ENCODE measurements around the gene BLM.

GRCh38 chr15:90691369-90691768, 25.8 kb upstream of the BLM start:
- TF ChIP-seq CTCF (optimal IDR thresholded peaks at IDR 0.05 in 1 of 3, IDR thresholded peaks at IDR 0.05 in 1 of 3, conservative IDR thresholded peaks at IDR 0.05 in 1 of 3; ENCODE audit: extremely low read depth in 1 of 3, insufficient read depth in 2 of 3, low read length in 3 of 3) = peak in 1 of 3 experiments; percentile 7
- no peak for TF ChIP-seq EZH2 (IDR thresholded peaks at IDR 0.05; ENCODE audit: low read length)

All from keratinocyte (primary cell).